Lung (tissue), 12 donors: Measurements from ENCODE around the gene LRRC61. TPM values are rescaled to one million over a fixed set of nuclear protein-coding genes. Genes with fewer than 3 reads are reported as not detected.

ENCODE experiments used
- ATAC-seq: fragments of 200-7000 bp; cut with Tn5 transposase; one replicate; pipeline ENCODE4 v1.9.1; 2020; ENCODE audit warnings: moderate number of reproducible peaks; ENCODE audit not compliant: insufficient read depth, low FRiP score
- DNase-seq, 3 donors: peaks; one replicate each; pipeline ENCODE4 v3.0.0-alpha.2; 2013 to 2017
- H3K27ac ChIP-seq, 2 donors: one replicate each; pipeline ENCODE4 v1.5.1; 2013; ENCODE audit warnings: mild to moderate bottlenecking in 2 of 2, moderate library complexity in 2 of 2, control low read depth in 1 of 2, inconsistent platforms in 1 of 2, low read depth in 1 of 2, low read length in 1 of 2
- H3K27me3 ChIP-seq, 3 donors: one replicate each; pipeline ENCODE4 v1.5.1; 2013; ENCODE audit warnings: low read length in 2 of 3; ENCODE audit not compliant: control insufficient read depth in 3 of 3, insufficient read depth in 3 of 3
- H3K36me3 ChIP-seq, 4 donors: one replicate each; pipeline ENCODE4 v1.5.1; 2013; ENCODE audit warnings: low read length in 4 of 4, mild to moderate bottlenecking in 1 of 4, moderate library complexity in 1 of 4; ENCODE audit not compliant: control insufficient read depth in 4 of 4, insufficient read depth in 4 of 4
- H3K4me1 ChIP-seq, 5 donors: one replicate each; pipeline ENCODE4 v1.5.1; 2013; ENCODE audit warnings: low read length in 5 of 5, mild to moderate bottlenecking in 2 of 5, moderate library complexity in 1 of 5; ENCODE audit not compliant: control insufficient read depth in 5 of 5, insufficient read depth in 5 of 5
- H3K4me3 ChIP-seq: one replicate; pipeline ENCODE4 v1.5.1; 2013; ENCODE audit warnings: mild to moderate bottlenecking, control low read depth, moderate library complexity
- H3K9ac ChIP-seq, 2 donors: one replicate each; pipeline ENCODE4 v1.5.1; 2013; ENCODE audit warnings: low read length in 2 of 2, control low read depth in 1 of 2; ENCODE audit not compliant: insufficient read depth in 1 of 2
- H3K9me3 ChIP-seq, 4 donors: one replicate each; pipeline ENCODE4 v1.5.1; 2013; ENCODE audit warnings: low read length in 3 of 4, mild to moderate bottlenecking in 1 of 4, moderate library complexity in 1 of 4; ENCODE audit not compliant: control insufficient read depth in 4 of 4, insufficient read depth in 3 of 4
- CTCF ChIP-seq: IDR thresholded peaks from 2 replicates; pipeline ENCODE4 v1.5.1; 2012; ENCODE audit warnings: mild to moderate bottlenecking; ENCODE audit errors: control extremely low read depth, extremely low read depth
- WGBS, 2 donors: extraction: QIAGEN DNeasy Blood & Tissue Kit; methylation state at CpG; one replicate each; pipeline ENCODE4 v1.1.7; 2013; 5-methylcytosine and 5-hydroxymethylcytosine counted together
- polyA plus RNA-seq, 2 donors: library from polyadenylated mRNA; stranded (reverse); fragments of 200-250 nt; gene quantifications; one replicate each; pipeline ENCODE4 v1.2.1, GENCODE V29; 2013
- total RNA-seq, 2 donors: library from RNA; depleted of rRNA in 1 of 2; stranded (reverse); fragments of >200 nt in 1 of 2; gene quantifications; one replicate each; pipeline ENCODE4 v1.2.1, GENCODE V29; 2014 to 2021
- donor health status: control.
- donor health status: control.
- donor health status: Bipolar disorder and iron deficiency.
- donor health status: healthy.
- donor health status: DM: yes; HTN: yes; CAD: no.

LRRC61 gene
- total and polyA plus RNA-seq, 4 donors = 7.1 to 18.8 (median 13.0) TPM

- H3K9me3 ChIP-seq = no peaks in the 10 kb centered on the region
- peaks cover 0 to 28% (median 13%) of the 10 kb centered on the region in 5 donors for H3K4me1 ChIP-seq
- no peak overlapping the region for H3K9ac ChIP-seq
- WGBS, 2 donors = 15 to 36% methylated on average over 3 of the region's 3 CpGs
- H3K27ac ChIP-seq = no peak overlapping the region
- H3K36me3 ChIP-seq = peaks cover 0 to 19% (median 17%) of the 10 kb centered on the region in 4 donors
- H3K4me3 ChIP-seq = no peak overlapping the region
- DNase-seq = no peak
- H3K27me3 ChIP-seq = no peaks in the 10 kb centered on the region
- ATAC-seq = no peak
- no peak for TF ChIP-seq CTCF
These were observed 54.0 kb downstream of the LRRC61 start for GRCh38 chr7:150377196-150377595.

- DNase-seq (no peak), ATAC-seq (no peak)
- Histone ChIP-seq H3K27me3 (no peaks in the 10 kb centered on the region), H3K4me1 (peaks cover 0 to 31% (median 12%) of the 10 kb centered on the region in 5 donors), H3K36me3 (peaks cover 0 to 19% (median 14%) of the 10 kb centered on the region in 4 donors), H3K9ac (no peak overlapping the region), H3K9me3 (no peaks in the 10 kb centered on the region), H3K27ac (peak overlapping the region in 1 of 2 donors; percentile 53), H3K4me3 (no peak overlapping the region)
- WGBS, 2 donors = 46 to 56% methylated on average over 4 of the region's 4 CpGs
- TF ChIP-seq CTCF = no peak
These were observed 54.5 kb downstream of the LRRC61 start for GRCh38 chr7:150377635-150378034.

DNA sequence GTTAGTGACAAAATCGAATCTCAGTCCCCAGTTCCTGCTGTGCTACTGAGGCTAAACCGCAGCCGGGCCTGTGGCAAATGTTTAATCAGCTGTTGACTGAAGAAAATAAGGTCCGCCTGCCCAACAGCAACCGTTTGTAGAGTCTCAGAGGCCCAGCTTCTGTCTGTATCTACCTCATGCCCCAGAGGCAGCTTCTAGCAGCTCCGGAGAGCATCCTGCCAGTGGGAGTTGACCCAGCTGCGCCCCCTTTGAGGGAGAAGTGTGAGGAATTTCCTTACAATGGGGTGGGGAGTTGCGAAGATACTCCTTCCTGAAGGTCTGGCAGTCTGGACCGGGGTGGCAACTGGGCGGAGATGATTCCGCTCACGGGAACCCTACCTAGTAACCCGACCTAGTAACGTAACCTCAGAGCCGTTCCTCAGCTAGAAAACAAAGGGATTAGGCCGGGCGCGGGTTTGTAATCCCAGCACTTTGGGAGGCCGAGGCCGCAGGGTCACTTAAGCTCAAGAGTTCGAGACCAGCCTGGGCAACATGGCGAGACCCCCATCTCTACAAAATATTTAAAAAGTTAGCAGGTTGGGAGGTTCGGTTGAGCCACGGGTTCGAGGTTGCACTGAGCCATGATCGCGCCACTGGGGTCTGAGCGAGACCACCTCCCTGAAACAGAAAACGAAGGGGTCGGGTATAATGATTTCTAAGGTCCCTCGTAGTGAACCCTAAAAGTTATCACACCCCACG lies 55.1 kb downstream of the LRRC61 start:
- Histone ChIP-seq H3K4me1 (peaks cover 0 to 28% (median 7%) of the 10 kb centered on the region in 5 donors), H3K4me3 (peak overlapping the region; percentile 81), H3K27ac (peak overlapping the region; percentile 98), H3K36me3 (peaks cover 0 to 12% (median 9%) of the 10 kb centered on the region in 4 donors), H3K9ac (peak overlapping the region; percentile 80 to 96), H3K9me3 (no peaks in the 10 kb centered on the region), H3K27me3 (no peaks in the 10 kb centered on the region)
- ATAC-seq (no peak), DNase-seq (peak; percentile 87 to 88 (median 88))
- WGBS, 2 donors = 3 to 4% methylated on average over 32 of the region's 32 CpGs
- TF ChIP-seq CTCF = no peak
